Stimulated activated CD8-positive, alpha-beta memory T cell treated with anti-CD3 and anti-CD28 coated beads, Interleukin-7, amount 100 ng/mL, for 48 hours (primary cell): Measurements from ENCODE around the gene DNAI4.
A peak's percentile ranks its signal among the peaks of the same experiment; 100 is the strongest.
"Not testable (repeated sequence)": the region's sequence is repeated elsewhere in the genome, so short reads cannot be mapped to it uniquely, and the experiment has no call there.

Experiments
- DNase-seq, 2 donors: peaks; one replicate each; pipeline ENCODE4 v3.0.0-alpha.2; 2020; ENCODE audit warnings: low read depth in 1 of 2; ENCODE audit errors: extremely low read depth in 1 of 2

DNAI4 gene, protein sequence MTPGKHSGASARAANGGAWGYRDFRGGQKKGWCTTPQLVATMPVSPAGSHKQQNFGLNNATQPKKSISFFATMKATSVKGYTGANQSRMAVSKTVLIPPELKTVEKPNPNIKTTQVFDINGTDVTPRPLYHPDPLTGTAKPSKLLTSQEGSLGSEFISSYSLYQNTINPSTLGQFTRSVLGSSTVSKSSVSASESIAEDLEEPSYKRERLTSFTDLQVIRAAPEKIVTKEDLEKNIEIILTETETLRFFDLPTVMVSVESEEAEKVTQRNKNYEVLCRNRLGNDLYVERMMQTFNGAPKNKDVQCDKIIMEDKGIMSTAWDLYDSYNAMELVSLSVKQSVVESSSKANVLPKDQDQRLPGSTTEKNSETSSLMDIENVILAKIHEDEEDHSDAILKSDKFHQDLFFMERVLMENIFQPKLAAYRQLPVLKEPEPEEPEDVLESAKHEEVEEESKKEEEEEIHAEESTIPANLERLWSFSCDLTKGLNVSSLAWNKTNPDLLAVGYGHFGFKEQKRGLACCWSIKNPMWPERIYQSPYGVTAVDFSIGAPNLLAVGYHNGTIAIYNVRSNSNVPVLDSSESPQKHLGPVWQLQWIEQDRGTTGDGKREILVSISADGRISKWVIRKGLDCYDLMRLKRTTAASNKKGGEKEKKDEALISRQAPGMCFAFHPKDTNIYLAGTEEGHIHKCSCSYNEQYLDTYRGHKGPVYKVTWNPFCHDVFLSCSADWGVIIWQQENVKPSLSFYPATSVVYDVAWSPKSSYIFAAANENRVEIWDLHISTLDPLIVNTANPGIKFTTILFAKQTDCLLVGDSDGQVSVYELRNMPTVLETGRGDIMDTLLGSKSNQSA

DNA sequence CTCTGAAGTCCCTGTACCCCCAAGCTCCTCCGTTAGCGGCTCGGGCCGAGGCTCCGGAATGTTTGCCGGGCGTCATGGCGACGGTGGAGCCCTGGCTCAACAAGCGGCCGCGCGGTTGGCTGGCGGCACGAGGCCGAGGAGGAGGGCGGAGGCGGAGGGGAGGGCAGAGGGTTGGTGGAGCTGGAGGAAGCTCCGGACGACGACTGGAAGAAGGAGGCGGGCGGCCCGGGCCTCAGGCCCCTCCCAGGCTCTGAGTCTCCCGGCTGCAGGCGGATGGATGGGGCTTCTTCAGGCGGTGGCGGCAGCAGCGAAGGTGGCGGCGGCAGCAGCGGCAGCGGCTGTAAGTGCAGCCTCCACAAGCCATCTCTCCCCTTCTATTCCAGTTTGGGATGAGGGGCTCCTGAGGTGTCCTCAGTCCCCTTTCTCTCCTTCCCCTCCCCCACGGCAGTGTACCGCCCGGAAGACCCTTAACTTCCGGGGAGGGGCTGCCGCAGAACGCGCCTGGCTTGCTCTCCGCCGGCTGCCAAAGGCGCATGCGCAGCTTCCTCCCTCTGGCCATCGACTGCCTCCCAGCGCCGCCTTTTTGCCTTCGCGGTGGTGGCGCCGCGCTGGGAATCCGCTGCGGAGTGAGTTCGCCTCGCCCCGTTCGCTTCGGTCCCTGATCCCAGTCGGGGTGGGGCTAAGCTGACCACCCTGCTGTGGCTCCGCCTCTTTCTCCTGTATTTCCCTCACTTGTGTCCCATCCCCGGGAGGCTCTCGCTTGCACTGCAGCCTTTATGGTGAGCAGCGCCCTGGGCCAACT is at the start of gene DNAI4, which contains the start of gene MIER1:
Gene DNAI4 (minus strand): TSS at position 101 of the 802 bp plus-strand sequence. CDS start 25 bp downstream, at position 76.
Gene MIER1 (plus strand): TSS at position 235 of the 802 bp plus-strand sequence. CDS start 39 bp downstream, at position 274.
- DNase-seq: peak; percentile 92 to 97

DNA sequence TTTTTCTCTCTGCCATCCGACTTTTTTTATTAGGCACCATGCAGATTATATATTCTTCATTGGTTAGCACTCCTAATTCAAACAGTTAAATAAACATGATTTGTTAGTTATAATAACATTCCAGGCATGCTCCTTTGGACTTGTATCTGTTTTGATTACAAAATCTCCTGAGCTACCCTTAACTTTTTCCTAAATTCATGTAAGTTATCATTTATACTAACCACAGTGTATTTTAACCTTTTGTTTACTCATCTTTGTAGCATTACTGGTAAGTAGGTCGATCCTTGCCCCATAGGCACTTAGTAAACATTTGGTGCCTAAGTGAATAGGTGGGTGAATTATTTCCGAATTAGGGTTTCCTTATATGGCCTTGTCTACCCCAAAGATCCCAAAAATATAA is 43.9 kb upstream of the DNAI4 start:
- no peak for DNase-seq

DNA sequence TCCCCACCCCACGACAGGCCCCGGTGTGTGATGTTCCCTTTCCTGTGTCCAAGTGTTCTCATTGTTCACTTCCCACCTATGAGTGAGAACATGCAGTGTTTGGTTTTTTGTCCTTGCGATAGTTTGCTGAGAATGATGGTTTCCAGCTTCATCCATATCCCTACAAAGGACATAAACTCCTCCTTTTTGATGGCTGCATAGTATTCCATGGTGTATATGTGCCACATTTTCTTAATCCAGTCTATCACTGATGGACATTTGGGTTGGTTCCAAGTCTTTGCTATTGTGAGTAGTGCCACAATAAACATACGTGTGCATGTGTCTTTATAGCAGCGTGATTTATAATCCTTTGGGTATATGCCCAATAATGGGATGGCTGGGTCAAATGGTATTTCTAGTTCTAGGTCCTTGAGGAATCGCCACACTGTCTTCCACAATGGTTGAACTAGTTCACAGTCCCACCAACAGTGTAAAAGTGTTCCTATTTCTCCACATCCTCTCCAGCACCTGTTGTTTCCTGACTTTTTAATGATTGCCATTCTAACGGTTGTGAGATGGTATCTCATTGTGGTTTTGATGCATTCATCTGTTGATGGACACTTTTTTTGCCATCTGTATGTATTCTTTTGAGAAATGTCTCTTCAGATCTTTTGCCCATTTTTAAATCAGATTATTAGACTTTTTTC is 41.7 kb upstream of the DNAI4 start:
- DNase-seq: not testable (repeated sequence)

DNA sequence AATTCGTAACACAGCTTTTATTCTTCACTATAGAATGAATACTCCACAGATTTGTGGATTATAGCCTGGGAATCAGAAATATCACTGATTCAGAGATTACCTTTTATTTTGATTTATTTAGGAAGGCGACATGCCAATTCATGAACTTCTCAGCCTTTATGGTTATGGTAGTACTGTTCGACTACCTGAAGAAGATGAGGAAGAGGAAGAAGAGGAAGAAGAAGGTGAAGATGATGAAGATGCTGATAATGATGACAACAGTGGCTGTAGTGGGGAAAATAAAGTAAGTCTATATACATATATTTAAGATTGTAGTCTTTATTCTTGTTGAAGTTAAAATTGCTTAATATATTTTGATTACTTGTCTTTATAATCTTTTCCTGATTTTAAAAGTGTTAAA is 33.3 kb upstream of the DNAI4 start:
- DNase-seq: no peak

- no peak for DNase-seq
Measured at GRCh38 chr1:66954208-66954607, 29.6 kb upstream of the DNAI4 start.

GRCh38 chr1:66951513-66951912 is 26.9 kb upstream of the DNAI4 start:
- DNase-seq: no peak

GRCh38 chr1:66947267-66947666 is 22.6 kb upstream of the DNAI4 start:
- no peak for DNase-seq

GRCh38 chr1:66945316-66945715 is 20.7 kb upstream of the DNAI4 start:
- no peak for DNase-seq

- DNase-seq: no peak
Measured at GRCh38 chr1:66944330-66945274, 19.9 kb upstream of the DNAI4 start.

DNA sequence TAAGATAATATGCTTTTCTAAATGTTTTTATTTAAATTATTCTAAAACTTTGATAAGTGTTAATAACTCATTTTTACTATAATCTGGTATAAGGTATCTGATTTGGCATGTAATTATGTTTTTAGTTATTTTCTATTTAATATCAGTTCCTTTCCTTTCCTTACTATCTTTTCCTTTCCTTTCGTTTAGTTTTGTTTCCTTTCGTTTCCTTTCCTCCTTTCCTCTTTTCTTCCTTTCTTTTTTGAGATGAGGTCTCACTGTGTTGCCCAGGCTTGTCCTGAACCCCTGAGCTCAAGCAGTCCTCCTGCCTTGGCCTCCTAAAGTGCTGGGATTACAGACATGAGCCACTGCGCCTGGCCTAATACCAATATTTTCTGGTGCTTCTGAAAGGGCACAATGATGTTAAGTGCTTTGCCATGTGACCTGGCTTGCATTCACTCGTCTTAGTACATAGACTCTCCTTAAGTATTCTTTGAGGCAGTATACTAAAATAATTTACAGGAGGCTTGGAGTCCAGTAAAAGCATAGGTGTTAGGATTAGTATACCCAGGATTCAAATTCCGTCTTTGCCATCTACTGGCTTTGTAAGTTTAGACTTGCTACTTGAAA is 18.8 kb upstream of the DNAI4 start:
- DNase-seq: no peak

DNA sequence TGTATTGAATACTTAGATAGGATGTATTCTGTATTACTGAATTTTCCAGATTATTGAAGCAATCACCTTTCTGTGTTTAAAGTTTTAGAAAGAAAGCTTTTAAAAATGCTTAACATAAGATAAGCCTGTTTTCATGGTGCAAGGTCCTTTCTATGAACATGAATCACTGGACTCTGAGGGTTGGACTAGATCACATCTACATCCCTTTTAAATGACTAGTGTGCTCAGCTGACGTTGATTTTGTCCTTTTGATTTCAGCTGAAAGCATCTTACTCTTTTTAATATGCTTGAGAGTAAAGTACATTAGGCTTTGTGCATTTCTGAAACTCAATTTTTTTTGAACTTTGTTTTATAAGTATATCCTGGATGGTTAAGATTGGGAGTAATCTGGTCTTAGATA is 16.3 kb upstream of the DNAI4 start:
- no peak for DNase-seq

GRCh38 chr1:66938613-66939012 is 14.0 kb upstream of the DNAI4 start:
- no peak for DNase-seq

GRCh38 chr1:66937529-66938234 is 13.0 kb upstream of the DNAI4 start:
- DNase-seq: no peak

GRCh38 chr1:66933887-66934700 is 9.4 kb upstream of the DNAI4 start:
- no peak for DNase-seq

- no peak for DNase-seq
Measured at GRCh38 chr1:66932291-66932690, 7.6 kb upstream of the DNAI4 start.

DNA sequence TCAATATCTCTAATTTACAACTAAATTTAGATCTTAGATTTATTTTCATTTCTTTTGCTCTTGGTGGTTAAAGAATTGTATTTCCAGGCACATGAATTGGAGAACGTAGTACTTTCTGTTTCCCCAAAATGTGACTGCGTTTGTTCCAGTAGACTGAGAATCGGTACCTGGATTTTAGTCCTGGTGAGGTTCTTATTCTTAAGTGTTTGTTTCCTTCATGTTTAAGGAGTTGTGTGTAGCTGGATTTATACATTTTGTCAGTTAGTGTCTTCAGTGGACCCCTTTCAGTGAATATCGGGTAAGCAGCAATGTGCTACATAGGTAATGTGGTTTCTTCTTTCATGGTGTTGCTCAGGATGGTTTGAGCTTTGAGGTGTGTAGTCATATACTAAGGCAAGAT is 6.9 kb upstream of the DNAI4 start:
- no peak for DNase-seq

- DNase-seq: no peak
Measured at GRCh38 chr1:66930823-66931174, 6.1 kb upstream of the DNAI4 start.
